Choroid plexus epithelial cell (primary cell): ENCODE measurements around the gene DGKG.

ENCODE experiments used
- DNase-seq: peaks from one replicate; pipeline ENCODE4 v3.0.0-alpha.2; 2010; ENCODE audit warnings: low read depth
- H3K4me3 ChIP-seq: 2 replicates; pipeline ENCODE4 v1.5.1; 2011; ENCODE audit warnings: low read depth, mild to moderate bottlenecking, control low read depth, low read length, moderate library complexity
- TF ChIP-seq, protein P1 (sequence below): conservative IDR thresholded peaks from 2 replicates; pipeline ENCODE4 v1.5.1; 2011; ENCODE audit warnings: low read depth, mild to moderate bottlenecking, control low read depth, inconsistent platforms, low read length, moderate library complexity

DGKG gene

GRCh38 chr3:186192823-186193222 is 169.2 kb downstream of the DGKG start:
- DNase-seq: no peak
- TF ChIP-seq, protein P1, sequence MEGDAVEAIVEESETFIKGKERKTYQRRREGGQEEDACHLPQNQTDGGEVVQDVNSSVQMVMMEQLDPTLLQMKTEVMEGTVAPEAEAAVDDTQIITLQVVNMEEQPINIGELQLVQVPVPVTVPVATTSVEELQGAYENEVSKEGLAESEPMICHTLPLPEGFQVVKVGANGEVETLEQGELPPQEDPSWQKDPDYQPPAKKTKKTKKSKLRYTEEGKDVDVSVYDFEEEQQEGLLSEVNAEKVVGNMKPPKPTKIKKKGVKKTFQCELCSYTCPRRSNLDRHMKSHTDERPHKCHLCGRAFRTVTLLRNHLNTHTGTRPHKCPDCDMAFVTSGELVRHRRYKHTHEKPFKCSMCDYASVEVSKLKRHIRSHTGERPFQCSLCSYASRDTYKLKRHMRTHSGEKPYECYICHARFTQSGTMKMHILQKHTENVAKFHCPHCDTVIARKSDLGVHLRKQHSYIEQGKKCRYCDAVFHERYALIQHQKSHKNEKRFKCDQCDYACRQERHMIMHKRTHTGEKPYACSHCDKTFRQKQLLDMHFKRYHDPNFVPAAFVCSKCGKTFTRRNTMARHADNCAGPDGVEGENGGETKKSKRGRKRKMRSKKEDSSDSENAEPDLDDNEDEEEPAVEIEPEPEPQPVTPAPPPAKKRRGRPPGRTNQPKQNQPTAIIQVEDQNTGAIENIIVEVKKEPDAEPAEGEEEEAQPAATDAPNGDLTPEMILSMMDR: no peak
- no peak overlapping the region for H3K4me3 ChIP-seq

DNA sequence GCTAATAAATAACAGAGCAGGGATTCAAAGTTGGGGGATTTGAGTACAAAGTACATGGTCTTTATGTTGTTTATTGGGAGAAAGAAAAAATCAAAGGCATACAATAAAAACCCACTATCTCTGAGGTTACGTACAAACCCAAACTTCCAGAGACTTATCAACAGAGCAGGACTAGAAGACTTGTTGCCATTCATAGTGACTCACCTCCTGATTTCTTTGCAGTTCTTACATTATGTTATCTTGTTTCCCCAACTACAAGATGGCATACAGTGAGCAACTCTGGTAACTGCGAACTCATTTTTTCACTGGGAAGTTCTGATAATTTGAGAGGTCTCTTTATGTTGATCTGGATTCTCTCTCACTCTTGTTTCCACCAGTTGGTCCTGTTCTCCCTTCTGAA is 172.5 kb downstream of the DGKG start:
- TF ChIP-seq, protein P1: no peak
- no peak overlapping the region for H3K4me3 ChIP-seq
- DNase-seq: no peak

- TF ChIP-seq, protein P1: no peak
- H3K4me3 ChIP-seq: no peak overlapping the region
- DNase-seq: no peak
Observed at GRCh38 chr3:186187401-186188275, 174.4 kb downstream of the DGKG start.

DNA sequence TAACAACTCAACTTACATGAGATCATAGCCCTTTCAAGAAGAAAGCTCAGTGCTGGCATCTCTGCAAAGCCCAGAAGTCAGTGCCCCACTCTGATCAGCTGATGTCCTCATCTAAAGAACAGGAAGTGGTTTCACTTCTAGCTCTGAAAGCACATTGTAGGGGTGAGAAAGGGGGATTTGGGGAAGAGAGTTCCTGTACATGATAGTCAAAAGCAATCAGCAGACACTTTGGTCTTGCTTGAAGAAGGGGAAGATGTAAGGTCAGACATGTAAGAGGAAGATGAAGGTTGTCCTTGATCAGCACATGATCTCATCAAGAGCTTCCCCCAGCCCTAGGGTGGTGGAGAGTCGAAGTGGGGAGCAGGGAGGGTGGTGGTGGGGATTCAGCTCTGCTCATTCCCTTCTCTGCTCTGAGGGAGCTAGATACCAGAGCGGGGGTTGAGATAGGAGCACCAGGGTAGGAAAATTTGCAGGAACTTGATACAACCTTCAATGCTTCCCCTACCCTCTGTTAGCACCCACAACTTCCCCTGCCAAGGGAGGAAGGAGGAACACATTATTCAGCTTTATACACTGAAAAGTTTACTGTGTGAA is 176.7 kb downstream of the DGKG start:
- no peak overlapping the region for H3K4me3 ChIP-seq
- DNase-seq: no peak
- TF ChIP-seq, protein P1: no peak

GRCh38 chr3:186184021-186184420 is 178.0 kb downstream of the DGKG start:
- H3K4me3 ChIP-seq: no peak overlapping the region
- TF ChIP-seq, protein P1: no peak
- no peak for DNase-seq

- TF ChIP-seq, protein P1: no peak
- H3K4me3 ChIP-seq: no peak overlapping the region
- DNase-seq: no peak
Observed at GRCh38 chr3:186182850-186183249, 179.2 kb downstream of the DGKG start.

DNA sequence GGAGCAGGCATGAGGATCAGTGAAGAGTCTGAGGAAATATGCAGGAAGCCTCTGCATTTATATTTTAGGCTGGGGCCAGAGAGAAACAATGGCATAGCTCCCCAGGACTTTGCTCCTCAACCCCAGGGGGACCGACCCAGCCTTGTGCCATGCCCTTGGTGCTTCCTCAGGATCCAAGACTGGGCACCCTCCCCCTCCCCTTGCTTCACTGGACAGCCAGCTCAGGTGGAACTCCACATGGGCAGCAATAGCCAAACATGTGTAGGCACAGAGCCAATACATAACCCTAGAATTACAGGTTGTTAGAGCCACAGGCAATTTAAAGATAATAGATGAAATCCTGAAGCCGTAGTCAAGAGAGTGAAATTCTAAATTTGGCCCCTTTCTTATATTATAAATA is 180.1 kb downstream of the DGKG start:
- TF ChIP-seq, protein P1: no peak
- DNase-seq: no peak
- no peak overlapping the region for H3K4me3 ChIP-seq
